WI38 (cell line): ENCODE measurements around the gene DYRK3.
"Not testable (repeated sequence)": the region's sequence is repeated elsewhere in the genome, so short reads cannot be mapped to it uniquely, and the experiment has no call there.

Experiments used
- H3K4me3 ChIP-seq: 2 replicates; pipeline ENCODE4 v1.5.1; 2011; ENCODE audit warnings: low read depth, mild to moderate bottlenecking, control low read depth, low read length
- TF ChIP-seq, protein P1 (sequence below): IDR thresholded peaks from 2 replicates; pipeline ENCODE4 v1.5.1; 2012; ENCODE audit warnings: low read depth, mild to moderate bottlenecking, control low read depth, low read length

Gene DYRK3

DNA sequence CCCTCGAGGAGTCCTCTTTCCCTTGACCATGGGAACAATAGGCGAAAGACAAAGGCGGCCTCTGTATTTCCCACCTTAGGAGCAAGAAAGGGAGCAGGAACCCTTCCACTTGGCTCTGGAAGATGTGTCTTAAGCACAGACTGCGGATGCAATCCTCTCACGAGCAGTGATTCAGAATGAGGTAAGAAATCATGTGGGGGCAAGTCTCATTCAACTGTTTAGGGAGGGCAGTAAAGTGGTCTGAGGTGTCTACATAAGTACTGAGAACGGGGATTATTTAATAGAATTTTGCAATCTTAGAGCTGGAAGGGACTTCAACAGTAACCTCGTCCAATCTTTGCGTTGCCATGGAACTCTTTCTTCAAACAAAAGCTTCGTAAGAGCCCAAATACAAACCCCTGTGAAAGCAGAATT lies 1.6 kb upstream of the DYRK3 start:
- H3K4me3 ChIP-seq, result 0 out of 2 replicates have a peak overlapping the region, but pooled peaks have one; percentile 17
- TF ChIP-seq, protein P1, sequence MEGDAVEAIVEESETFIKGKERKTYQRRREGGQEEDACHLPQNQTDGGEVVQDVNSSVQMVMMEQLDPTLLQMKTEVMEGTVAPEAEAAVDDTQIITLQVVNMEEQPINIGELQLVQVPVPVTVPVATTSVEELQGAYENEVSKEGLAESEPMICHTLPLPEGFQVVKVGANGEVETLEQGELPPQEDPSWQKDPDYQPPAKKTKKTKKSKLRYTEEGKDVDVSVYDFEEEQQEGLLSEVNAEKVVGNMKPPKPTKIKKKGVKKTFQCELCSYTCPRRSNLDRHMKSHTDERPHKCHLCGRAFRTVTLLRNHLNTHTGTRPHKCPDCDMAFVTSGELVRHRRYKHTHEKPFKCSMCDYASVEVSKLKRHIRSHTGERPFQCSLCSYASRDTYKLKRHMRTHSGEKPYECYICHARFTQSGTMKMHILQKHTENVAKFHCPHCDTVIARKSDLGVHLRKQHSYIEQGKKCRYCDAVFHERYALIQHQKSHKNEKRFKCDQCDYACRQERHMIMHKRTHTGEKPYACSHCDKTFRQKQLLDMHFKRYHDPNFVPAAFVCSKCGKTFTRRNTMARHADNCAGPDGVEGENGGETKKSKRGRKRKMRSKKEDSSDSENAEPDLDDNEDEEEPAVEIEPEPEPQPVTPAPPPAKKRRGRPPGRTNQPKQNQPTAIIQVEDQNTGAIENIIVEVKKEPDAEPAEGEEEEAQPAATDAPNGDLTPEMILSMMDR, result no peak

DNA sequence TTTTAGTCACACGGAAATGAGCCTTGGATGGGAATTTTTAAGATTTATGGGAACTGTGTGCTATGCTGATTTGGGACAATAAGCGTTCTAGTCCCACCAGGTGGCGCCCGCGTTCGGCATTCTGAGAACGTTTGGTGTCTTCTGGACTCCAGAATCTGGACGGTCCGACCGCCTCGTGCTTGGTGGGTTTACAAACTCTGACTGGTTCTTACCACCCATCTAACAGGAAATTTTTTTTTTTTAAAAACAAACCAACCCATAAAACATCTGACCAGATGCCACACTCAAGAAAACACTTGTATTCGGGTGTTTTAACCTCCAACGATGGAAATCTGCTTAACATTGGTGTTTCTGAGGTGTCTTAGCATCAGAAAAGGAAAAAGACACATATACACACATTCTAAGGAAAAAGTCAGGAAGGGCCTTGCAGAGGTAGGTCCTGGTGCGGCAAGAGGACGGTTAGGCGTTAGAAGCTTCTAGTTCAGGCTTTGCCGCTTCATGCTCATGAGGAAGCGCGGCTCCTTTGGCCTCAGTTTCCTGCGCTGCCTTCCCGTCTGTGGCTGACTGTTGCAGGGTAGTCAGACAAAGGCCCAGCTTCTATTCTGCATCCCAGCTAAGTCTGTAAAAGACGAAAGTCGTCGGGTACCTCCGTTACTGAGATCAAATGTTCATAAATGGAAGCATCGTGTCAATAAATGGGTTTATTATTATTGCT lies 814 bp upstream of the DYRK3 start:
- peak overlapping the region; percentile 92 for H3K4me3 ChIP-seq

DNA sequence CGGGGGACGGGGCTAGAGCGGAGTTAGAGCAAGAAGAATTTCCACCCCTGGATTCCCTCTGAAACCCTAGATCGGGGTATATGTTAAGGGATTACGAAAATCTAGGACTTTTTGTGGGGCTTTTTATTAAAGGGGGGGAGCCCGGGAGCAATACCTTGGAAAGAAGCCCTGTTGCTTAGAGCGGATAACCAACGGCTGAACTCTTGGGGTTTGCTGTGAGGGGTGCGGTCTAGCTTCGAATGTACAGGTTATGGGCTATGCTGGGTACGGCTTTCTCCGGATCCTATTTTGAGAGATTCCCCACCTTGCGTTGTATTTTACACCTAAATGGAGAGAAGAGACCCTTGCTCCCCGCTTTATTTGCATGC lies 626 bp downstream of the DYRK3 start:
- TF ChIP-seq, protein P1, result no peak
- peak overlapping the region; percentile 92 for H3K4me3 ChIP-seq

More for the DNA sequence above, 814 bp upstream of the DYRK3 start:
- TF ChIP-seq, protein P1, result peak; percentile 61

DNA sequence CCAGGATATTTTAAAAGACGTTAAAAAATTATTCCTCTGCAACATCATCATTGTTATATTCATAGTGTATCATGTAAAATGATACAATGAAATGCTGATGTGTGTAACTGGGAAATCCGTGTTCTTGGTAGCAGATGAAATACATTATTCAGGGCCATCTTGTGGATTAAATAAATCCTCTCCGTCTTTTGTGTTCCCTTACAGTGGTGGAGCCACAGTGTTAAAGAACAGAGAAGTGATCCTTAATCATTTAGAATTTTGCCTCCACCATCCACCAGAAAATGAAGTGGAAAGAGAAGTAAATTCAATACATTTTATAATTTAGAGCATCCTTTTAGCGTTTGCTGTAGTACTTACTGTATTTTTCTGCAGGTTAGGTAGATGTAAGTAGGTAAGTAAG lies 1.3 kb downstream of the DYRK3 start:
- peak overlapping the region; percentile 92 for H3K4me3 ChIP-seq
- TF ChIP-seq, protein P1, result no peak

DNA sequence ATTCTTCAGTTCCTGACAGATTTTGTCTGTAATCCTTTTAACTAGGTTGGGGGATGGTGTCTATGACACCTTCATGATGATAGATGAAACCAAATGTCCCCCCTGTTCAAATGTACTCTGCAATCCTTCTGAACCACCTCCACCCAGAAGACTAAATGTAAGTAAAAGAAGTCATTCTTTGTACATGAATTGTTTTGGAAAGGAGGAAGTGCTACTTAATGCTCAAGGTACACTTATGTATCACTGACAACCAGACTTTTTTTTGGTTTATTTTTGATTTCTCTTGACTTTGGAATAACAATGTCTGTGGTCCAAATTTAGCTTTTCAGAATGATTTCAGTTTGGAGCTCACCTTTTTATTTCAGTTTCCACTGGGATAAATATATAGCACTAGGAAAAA lies 2.3 kb downstream of the DYRK3 start:
- peak overlapping the region; percentile 92; the same call in 1 of the 2 replicates for H3K4me3 ChIP-seq
- TF ChIP-seq, protein P1, result no peak

DNA sequence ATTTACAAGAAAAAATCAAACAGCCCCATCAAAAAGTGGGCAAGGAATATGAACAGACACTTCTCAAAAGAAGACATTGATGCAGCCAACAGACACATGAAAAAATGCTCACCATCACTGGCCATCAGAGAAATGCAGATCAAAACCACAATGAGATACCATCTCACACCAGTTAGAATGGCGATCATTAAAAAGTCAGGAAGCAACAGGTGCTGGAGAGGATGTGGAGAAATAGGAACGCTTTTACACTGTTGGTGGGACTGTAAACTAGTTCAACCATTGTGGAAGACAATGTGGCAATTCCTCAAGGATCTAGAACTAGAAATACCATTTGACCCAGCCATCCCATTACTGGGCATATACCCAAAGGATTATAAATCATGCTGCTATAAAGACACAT lies 6.7 kb downstream of the DYRK3 start:
- not testable (repeated sequence) for H3K4me3 ChIP-seq

DNA sequence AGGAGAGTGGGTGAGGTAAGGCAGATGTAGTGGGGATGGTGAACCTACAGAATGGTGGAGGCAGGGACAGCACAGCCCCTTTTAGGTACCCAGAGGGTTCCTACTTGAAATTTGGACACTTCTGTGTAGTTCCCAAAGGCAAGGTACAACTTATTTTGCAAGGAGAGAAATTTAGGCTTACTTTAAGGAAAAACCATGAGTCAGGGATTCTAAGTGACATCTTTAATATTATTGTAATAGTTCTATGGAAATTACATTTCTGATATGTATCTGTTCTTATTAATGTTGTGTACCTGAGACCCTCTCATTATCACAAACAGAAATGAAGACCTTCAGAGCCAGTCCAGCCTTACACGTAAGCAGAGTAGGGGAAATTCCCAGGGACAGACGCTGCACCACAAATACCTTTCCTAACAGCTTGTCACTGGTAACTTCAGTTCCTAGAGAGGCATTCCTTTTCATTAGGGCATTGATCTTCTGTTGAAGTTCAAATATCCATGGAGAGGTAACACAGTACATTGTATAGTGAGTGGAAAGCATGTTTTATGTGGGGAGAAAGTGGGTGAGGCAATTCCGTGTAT lies 7.9 kb downstream of the DYRK3 start:
- no peak overlapping the region for H3K4me3 ChIP-seq
- TF ChIP-seq, protein P1, result no peak
